HG03469 (cell line): ENCODE measurements around the gene SDS.

ENCODE experiments used
- ATAC-seq: cut with Tn5 transposase; IDR thresholded peaks from one replicate; pipeline ENCODE4 v1.9.1; 2021; ENCODE audit warnings: mild to moderate bottlenecking, moderate library complexity, moderate number of reproducible peaks; ENCODE audit not compliant: unreplicated experiment

SDS gene

DNA sequence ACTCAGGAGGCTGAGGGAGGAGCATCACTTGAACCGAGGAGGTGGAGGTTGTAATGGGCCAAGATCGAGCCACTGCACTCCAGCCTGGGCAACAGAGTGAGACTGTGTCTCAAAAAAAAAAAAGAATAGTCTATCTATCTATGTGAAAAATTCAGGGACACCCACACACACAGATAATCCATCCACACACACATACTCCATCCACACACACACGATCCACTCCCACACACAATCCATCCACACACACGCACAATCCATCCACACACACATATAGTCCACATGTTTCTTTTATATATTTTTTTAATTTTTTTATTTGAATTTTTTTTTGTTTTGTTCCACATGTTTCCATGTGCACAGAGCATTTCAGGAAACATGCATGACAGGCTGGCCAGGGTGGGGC is 3.3 kb downstream of the SDS start:
- ATAC-seq = no peak

DNA sequence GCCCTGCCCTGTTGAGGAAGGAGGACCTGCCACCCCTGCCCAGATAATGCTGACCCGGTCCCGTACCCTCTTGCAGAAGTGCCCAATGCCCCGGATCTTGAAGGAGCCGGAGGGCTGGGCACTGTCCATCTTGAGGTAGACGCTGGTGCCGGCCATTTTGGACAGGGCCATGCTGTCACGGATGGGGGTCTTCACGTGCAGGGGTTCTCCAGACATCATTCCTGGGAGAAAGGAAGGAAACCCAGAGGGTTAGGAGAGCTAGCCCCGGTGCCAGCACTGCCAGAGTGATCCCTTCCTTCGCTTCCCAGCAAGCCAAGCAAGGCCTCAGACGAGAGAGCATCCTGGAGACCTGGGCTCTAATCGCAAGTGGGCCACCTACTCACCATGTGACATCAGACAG is 4.2 kb downstream of the SDS start:
- ATAC-seq = no peak

DNA sequence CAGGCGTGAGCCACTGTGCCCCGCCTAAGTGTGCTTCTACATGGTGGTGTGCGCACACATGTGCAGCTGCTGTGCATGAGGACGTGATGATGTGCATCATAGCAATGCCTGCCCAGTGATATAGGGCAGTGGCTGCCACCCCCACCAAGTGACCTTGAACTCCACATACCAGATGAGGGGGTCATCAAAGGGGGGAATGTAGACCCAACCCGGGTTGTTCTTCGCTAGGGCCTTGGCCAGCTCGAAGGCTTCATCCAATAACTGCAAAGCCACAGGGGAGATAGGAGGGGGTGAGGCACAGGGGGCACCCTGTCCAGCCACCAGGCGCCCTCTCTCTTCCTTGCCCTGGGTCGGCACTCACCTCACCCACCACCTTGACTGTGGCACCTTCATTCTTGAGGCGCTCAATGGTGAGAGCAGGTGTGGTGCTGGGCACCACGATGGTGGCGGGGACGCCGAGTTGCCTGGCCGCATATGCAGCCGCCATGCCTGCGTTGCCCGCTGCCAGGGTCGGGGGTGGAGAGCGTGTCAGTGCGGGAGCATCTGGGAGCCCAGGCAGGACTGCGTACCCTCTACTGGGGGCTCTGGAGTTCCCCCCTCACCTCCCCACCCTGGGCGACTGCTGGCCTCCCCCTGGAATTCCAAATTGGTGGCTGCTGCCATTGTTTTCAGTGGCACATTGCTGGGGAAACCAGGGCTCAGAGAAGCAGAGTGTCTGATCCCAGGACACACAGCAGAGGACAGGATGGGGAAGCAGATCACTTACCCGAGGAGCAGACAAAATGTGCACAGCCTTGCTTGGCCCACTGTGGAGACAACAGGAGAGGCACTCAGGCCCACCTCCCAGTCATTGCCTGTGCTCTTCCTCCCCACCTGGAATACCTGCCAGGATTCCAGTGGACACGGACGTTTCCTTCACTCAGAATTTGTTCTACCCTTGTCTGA is 5.1 kb downstream of the SDS start:
- ATAC-seq = no peak

DNA sequence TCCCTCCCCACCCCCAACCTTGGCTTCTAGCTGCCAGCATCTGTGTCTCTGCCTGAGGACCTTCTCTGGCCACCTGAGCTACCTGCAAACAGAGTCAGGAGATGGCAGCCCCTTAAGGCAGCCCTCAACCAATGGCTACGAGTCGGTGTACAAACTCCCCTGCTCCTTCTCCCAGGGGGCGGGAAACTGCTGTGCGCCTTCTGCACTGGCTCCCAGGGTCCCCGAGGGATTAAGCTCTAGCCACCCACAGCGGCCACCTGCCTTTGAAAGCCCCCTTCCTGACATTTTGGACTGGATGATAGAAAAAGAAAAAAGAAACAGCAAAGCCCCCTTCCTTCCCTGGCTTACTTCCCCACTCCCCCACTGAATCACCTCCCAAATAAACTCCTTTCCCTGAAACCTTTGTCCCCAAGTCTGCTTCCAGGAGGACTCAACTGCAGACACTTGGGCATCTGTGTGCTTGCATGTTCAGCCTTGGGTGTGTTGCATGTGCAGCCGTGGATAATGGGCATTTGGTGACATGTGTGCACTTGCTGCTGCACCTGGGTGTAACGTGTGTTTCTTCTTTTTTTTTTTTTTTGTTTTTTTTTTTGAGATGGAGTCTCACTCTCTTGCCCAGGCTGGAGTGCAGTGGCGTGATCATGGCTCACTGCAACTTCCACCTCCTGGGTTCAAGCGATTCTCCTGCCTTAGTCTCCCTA is 6.0 kb downstream of the SDS start:
- ATAC-seq = no peak

- ATAC-seq = no peak
Measured at GRCh38 chr12:113396828-113397496, 6.7 kb downstream of the SDS start.

GRCh38 chr12:113396200-113396599 is 7.5 kb downstream of the SDS start:
- no peak for ATAC-seq

- ATAC-seq = no peak
Measured at GRCh38 chr12:113395119-113395518, 8.6 kb downstream of the SDS start.

DNA sequence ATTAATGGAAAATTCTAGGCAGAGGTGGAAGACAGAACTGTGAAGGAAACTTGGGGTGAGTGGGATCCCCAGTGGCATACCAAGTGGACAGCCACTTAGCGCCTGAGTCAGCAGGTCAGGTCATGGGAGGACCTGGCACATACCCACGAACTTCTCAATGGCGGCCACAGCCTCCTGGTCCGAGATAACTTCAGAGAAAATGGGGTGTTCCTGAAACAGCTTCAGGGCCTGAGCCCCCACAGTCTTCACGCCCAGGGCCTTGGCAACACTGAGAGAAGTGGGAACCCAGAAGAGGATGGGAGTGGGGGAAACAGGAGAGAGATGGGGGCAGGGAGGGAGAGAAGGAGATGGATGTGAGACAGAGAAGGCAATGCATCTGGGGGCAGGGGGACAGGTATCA is 9.9 kb downstream of the SDS start:
- no peak for ATAC-seq

- ATAC-seq = no peak
Measured at GRCh38 chr12:113392988-113393579, 10.6 kb downstream of the SDS start.

DNA sequence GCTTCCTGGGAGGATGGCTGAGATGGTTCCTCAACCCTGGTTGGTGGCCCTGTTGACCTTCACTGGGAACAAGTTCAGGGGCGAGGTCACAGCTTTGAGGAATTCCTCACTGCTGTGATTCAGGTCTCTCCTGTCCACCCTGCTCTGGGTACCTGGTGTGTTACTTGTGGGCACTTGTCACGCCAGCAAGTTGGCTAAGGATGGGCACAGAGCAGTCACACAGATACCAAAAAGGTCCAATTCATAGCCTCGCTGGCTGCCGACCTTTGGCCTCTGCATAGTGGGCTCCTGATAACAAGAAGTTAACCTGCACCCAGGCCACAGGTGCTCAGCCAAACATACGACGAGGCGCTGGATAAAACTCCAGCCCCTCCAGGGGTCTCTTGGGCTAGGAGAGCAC is 11.2 kb downstream of the SDS start:
- ATAC-seq = no peak

GRCh38 chr12:113391650-113392337 is 11.9 kb downstream of the SDS start:
- ATAC-seq = no peak

DNA sequence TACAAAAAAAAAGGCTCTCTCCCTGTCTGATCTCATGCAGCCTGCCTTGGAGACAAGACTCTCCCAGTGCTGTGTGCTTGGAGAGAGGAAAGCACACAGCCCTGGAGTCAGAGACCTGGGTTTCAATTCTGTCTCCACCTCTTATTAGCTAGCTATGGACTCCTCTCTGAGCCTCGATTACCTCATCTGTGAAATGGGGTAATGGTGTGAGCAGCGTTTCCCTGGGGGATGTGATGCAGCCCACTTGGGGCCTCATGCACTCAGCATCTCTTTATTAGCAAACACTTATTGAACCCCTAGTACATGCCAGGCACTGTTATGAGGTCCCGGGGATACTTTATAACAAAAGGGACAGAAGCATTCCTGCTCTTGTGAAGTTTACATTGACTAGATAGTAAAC is 12.5 kb downstream of the SDS start:
- ATAC-seq = no peak

DNA sequence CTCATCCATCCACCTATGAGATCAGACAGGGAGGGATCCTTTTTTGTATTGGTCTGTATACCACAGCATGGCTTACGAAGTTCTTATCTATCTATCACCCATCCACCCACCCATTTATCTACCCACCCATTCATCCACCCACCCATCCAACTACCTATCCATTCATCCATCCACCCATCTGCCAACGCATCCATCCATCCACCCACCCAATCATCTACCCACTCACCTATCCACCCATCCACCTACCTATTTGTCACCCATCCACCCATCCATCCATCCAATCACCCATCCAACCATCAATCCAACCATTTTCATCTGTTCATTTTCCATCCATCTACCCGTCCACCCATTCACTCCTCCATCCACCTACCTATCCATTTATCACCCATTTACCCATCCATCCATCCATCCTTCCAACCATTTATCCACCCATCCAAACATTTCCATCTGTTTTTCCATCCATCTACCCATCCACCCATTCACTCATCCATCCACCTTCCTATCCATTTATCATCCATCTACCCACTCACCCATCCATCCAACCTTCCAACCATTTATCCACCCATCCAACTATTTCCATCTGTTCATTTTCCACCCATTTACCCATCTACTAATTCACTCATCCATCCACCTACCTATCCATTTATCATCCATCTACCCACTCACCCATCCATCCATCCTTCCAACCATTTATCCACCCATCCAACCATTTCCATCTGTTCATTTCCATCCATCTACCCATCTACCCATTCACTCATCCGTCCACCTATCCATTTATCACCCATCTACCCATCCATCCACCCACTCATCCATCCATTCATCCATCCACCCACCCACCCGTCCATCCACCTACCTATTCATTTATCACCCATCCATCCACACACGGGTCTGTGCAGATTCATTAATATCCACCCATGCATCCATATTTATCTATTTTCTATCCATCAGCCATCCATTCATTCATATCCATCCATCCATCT is 13.3 kb downstream of the SDS start:
- no peak for ATAC-seq

DNA sequence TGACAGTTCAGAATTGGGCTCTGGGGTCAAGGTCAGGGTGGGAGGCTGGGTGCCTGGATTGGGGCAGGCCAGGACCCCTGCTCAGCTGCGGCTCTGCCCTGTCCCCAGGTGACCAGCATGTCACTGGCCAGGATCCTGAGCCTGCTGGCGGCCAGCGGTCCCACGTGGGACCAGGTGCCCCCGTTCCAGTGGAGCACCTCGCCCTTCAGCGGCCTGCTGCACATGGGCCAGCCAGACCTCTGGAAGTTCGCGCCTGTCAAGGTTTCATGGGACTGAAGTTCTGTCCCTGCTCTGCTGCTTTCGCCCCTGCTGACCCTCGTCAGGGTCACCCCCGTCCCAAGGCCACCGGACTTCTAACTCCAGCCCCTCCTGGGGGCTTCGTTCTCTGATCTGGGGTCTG is 15.3 kb downstream of the SDS start:
- ATAC-seq = no peak

- ATAC-seq = no peak
Measured at GRCh38 chr12:113387631-113388030, 16.1 kb downstream of the SDS start.

GRCh38 chr12:113386866-113387566 is 16.7 kb downstream of the SDS start:
- ATAC-seq = no peak

DNA sequence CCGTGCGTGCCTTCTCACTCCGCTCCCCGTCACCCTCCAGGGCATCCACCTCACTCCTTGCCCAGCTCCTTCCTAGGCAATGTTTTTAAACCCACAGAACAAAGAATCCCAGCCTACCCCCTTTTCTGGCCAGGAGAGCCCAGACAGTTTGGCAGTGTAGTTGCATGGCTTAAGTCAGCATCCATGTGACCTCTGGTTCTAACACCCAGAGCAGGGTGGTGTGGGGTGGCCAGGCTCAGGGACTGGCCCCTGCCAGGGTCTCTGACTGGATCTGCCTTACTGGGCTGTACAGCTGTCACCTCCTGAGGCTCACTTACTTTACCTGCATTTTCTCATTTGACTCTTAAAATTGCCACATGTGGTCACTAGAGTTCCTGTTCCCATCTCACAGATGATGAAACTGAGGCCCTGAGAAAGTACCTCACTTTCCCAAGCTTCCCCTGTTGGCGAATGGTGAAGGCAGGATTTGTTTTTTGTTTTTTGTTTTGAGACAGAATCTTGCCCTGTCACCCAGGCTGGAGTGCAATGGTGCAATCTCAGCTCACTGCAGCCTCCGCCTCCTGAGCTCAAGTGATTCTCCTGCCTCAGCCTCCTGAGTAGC is 18.3 kb downstream of the SDS start:
- ATAC-seq = no peak

DNA sequence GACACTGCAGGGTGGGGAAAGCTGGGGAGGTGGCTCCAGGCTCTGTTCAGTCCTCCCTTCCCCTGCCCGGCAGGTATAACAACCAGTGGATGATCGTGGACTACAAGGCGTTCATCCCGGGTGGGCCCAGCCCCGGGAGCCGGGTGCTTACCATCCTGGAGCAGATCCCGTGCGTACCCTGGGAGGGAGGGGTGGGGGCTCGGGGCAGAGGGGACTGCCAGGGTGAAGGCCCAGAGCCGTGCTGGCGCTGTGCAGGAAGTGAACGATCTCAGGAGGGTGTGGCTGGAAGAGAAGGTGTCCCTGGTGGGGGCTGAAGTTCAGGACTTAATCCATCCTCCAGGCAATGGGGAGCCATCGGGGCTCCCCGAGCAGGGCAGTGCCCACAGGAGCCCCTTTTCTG is 18.9 kb downstream of the SDS start:
- ATAC-seq = no peak

GRCh38 chr12:113382206-113382605 is 21.5 kb downstream of the SDS start:
- no peak for ATAC-seq
